ENCODE data around the gene PHF3. TPM values are rescaled to one million over a fixed set of nuclear protein-coding genes. Genes with fewer than 3 reads are reported as not detected.

The PHF3 gene
- total RNA-seq, 2 experiments from 2014 or later = 66.2 to 69.5 TPM

Other genes starting within 250 kb of the PHF3 start
- 10 to 100 TPM; 65.2 to 66.4 TPM for gene PTP4A1, start 63.3 kb upstream of the PHF3 start, total RNA-seq